Inflammatory macrophage (primary cell): Measurements from ENCODE around the gene COL11A1.
A peak's percentile ranks its signal among the peaks of the same experiment; 100 is the strongest.
"Not testable (repeated sequence)": the region's sequence is repeated elsewhere in the genome, so short reads cannot be mapped to it uniquely, and the experiment has no call there.

ENCODE experiments used
- DNase-seq, 2 donors: peaks; one replicate each; pipeline ENCODE4 v3.0.0-alpha.2; 2020 to 2022

COL11A1 gene

GRCh38 chr1:103075316-103076000 is 32.9 kb downstream of the COL11A1 start:
- DNase-seq: no peak

DNA sequence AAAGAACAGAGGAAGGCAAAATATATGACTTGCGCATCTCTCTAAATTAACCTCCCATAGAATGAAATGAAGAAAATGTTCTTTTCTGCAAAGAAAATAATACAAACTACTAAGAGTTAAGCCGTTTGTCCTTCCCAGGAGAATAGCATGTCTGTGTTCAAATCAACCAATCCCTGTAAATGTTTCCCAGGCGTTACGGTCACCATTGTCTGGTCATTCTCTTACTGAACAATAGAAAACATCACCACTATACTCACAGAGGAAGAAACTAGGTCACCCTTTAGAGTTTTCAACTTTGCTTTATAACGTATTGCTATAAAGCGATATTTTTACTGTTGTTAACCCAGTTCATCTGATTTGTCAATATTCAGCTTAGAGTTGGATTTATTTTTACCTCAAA is 34.1 kb downstream of the COL11A1 start:
- DNase-seq: no peak

DNA sequence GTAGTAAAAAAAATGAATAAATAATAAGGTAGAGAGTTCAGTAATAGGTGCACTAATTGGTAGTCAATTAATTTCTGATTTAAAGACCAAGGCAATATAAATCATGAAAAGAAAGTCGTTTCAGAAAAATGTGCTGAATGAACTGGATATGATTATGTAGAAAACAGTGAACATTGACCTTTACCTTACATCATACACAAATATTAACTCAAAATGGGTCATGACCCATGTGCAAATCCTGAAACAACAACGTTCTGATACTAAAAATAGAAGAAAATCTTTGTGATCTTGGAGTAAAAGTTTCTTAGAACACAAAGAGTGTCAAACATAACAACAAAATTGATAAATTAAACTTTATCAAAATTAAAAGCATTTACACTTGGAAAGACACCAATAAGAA is 39.1 kb downstream of the COL11A1 start:
- DNase-seq: no peak

GRCh38 chr1:103063921-103064320 is 44.4 kb downstream of the COL11A1 start:
- DNase-seq: no peak

- no peak for DNase-seq
Measured at GRCh38 chr1:103058391-103058790, 49.9 kb downstream of the COL11A1 start.

DNA sequence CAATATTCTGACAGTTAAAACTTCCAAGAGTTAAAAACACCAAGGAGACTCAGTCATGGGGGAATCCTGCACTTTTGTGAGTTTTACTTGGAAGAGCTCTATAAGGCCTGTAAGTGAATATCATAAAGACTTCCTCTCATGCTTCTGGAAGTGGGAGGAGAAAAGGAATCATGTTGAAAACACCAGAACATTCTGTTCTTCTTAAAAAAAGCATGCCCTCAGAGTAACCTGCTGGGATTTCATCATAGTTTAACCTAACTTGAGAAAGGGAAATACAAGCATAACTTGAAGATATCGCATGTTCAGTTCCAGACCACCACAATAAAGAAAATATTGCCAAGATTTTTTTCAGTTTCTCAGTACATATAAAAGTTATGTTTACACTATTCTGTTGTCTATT is 51.9 kb downstream of the COL11A1 start:
- DNase-seq: no peak

DNA sequence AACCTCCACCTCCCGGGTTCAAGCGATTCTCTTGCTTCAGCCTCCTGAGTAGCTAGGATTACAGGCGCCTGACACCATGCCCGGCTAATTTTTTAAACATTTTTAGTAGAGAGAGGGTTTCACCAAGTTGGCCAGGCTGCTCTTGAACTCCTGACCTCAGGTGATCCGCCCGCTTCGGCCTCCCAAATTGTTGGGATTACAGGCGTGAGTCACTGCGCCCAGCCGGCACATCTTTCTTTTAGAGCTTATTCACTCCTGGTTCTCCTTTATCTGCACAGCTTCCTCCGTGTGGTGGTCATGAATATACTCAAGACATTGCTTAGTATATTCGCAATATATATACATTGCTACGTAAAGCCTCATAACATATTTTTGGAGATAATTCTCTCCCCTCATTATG is 80.2 kb downstream of the COL11A1 start:
- not testable (repeated sequence) for DNase-seq

DNA sequence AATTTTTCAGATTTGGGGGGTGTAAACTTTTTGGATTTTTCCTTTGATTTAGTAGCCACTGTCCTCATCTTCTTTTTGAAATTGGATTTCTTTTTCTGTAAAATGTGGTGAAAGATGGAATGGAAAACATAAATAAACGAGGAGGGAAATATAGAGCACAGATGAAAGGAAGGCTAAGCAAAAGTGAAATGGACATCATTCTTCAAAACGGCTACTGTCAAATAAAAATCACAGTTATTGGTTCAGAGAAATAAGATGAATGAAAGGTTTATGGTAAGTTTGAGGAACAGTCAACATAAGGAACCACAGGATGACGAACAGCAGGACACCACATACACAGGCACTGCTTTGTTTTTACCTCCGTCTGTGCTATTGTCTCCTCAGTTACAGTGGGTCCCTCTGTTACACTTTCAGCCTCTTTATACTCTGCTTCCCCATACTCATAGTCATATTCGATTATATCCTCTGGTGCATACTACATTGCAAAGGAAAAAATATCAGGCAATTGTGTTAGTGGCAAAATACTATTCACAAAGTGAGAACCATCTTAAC is 82.4 kb downstream of the COL11A1 start:
- DNase-seq: no peak

DNA sequence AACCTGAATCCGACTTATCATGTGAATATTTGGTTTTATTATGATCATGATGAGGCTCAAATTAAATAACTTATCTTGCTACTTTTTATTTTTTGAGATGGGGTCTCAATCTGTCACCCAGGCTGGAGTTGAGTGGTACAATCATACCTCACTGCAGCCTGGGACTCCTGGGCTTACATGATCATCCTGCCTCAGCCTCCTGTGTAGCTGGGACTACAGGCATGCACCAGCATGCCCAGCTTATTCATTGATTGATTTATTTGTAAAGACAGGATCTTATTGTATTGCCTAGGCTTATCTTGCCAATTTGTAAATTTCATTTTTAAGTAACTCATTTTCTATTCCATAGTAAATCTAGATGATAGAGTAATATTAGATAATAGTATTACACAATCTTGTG is 84.3 kb downstream of the COL11A1 start:
- DNase-seq: no peak

DNA sequence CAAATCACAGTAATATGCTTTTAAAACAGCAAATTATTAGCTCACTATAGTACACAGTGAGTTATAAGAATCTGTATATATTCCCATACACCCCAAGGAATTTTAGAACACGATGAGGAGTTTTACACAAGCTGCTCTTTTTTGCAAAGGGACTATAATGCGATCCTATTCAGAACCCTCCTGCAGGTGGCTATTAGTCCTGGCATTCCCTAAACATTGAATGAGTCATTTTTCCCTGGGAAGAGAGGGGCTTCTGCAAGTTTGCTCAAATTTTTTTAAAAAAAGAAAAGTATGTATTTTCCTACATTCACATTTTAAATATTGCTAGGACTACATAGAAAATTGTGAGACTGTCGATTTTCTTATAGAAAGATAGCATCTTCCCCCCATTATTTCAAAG is 106.3 kb downstream of the COL11A1 start:
- no peak for DNase-seq

DNA sequence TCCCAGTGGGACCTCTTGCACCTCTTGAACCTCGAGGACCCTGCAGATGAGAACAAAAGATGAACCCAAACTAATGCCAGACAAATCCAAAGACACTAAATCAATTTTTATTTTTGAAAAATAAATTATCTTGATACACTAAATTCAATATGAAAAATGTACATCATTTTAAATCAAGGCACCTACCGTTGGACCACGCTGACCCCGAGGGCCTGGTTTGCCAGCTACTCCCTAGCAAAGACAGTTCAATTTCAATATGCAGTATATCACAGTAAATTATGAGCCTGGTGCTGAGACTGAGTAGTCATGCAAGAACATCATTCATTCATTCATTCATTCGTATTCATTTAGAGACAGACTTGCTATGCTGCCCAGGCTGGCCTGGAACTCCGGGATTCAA is 129.4 kb downstream of the COL11A1 start:
- DNase-seq: no peak

GRCh38 chr1:102977292-102977691 is 131.0 kb downstream of the COL11A1 start:
- DNase-seq: no peak

- DNase-seq: peak; percentile 31 to 47
Measured at GRCh38 chr1:102970496-102971078, 137.7 kb downstream of the COL11A1 start.

- DNase-seq: no peak
Measured at GRCh38 chr1:102967786-102968185, 140.5 kb downstream of the COL11A1 start.

- no peak for DNase-seq
Measured at GRCh38 chr1:102961549-102961948, 146.8 kb downstream of the COL11A1 start.

DNA sequence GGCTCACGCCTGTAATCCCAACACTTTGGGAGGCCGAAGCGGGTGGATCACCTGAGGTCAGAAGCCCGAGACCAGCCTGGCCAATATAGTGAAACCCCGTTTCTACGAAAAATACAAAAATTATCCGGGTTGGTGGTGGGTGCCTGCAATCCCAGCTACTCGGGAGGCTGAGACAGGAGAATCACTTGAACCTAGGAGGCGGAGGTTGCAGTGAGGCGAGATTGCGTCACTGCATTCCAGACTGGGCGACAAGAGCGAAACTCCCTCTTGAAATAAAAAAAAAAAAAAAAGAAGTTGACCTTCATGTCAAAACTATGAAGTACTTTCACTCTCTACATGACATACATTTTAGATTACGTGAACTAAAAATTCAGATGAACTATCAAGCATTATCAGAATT is 153.7 kb downstream of the COL11A1 start:
- no peak for DNase-seq

- DNase-seq: no peak
Measured at GRCh38 chr1:102952400-102952799, 155.9 kb downstream of the COL11A1 start.

GRCh38 chr1:102942324-102942723 is 166.0 kb downstream of the COL11A1 start:
- DNase-seq: no peak

- DNase-seq: no peak
Measured at GRCh38 chr1:102941366-102941947, 166.9 kb downstream of the COL11A1 start.

GRCh38 chr1:102937401-102937800 is 170.9 kb downstream of the COL11A1 start:
- no peak for DNase-seq

- not testable (repeated sequence) for DNase-seq
Measured at GRCh38 chr1:102933362-102933761, 175.0 kb downstream of the COL11A1 start.

GRCh38 chr1:102919659-102920058 is 188.7 kb downstream of the COL11A1 start:
- no peak for DNase-seq

GRCh38 chr1:102901996-102902395 is 206.3 kb downstream of the COL11A1 start:
- no peak for DNase-seq

DNA sequence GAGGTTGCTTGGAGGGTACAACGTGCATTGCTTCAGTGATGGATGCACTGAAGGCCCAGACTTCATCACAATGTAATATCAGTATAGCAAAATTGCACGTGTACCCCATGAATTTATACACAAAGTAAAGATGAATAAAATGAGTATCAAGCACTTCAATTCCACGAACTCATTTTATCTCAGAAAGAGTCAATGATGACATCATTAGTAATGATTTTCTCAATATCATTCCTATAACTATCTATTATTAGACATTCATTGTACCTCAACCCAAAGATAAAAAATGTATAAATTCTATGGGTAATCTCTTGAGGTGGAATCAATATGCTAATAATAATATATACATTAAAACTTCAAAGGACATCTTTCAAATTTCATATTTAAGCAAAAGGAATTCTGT is 208.4 kb downstream of the COL11A1 start:
- no peak for DNase-seq
